OCI-LY1 (cell line): ENCODE results near the gene TNFRSF1B.

Experiments used
- H2AFZ ChIP-seq: fragments of 200-600 bp; sonication (generic), shearing (Covaris generic); 2 replicates; pipeline ENCODE4 v1.6.0; 2014; ENCODE audit warnings: antibody characterized with exemption, mild to moderate bottlenecking, low read length
- H3F3A ChIP-seq: fragments of 200-600 bp; sonication (generic), shearing (Covaris generic); 2 replicates; pipeline ENCODE4 v1.6.0; 2014; ENCODE audit warnings: mild to moderate bottlenecking, antibody characterized with exemption, low read length, moderate library complexity; ENCODE audit not compliant: insufficient read depth
- H3K27ac ChIP-seq: fragments of 200-600 bp; sonication (generic); 2 replicates; pipeline ENCODE4 v1.5.1; 2014; ENCODE audit warnings: low read length, mixed run types, mild to moderate bottlenecking, low read depth; ENCODE audit not compliant: poor library complexity, severe bottlenecking
- H3K27me3 ChIP-seq: fragments of 200-600 bp; sonication (generic); 2 replicates; pipeline ENCODE4 v1.6.0; 2014; ENCODE audit warnings: antibody characterized with exemption, mild to moderate bottlenecking, low read length, moderate library complexity; ENCODE audit not compliant: insufficient read depth
- H3K36me3 ChIP-seq: fragments of 200-600 bp; sonication (generic); 2 replicates; pipeline ENCODE4 v1.6.1; 2014; ENCODE audit warnings: mild to moderate bottlenecking, antibody characterized with exemption, low read length, moderate library complexity, mixed read lengths; ENCODE audit not compliant: insufficient read depth
- H3K4me1 ChIP-seq: fragments of 200-600 bp; sonication (generic); 2 replicates; pipeline ENCODE4 v1.5.1; 2014; ENCODE audit warnings: mild to moderate bottlenecking, low read length, moderate library complexity; ENCODE audit not compliant: insufficient read depth, severe bottlenecking
- H3K4me2 ChIP-seq: fragments of 200-600 bp; sonication (generic), shearing (Covaris generic); 2 replicates; pipeline ENCODE4 v1.6.1; 2014; ENCODE audit warnings: low read length
- H3K4me3 ChIP-seq: fragments of 200-600 bp; sonication (generic); 2 replicates; pipeline ENCODE4 v1.5.1; 2014; ENCODE audit warnings: low read length, low read depth, mild to moderate bottlenecking, mixed read lengths; ENCODE audit not compliant: poor library complexity, severe bottlenecking
- H3K79me2 ChIP-seq: fragments of 200-600 bp; shearing (Covaris generic); 2 replicates; pipeline ENCODE4 v1.6.1; 2016; ENCODE audit warnings: mixed run types, low read length, mixed read lengths; ENCODE audit not compliant: insufficient read depth
- H3K9ac ChIP-seq: fragments of 200-600 bp; sonication (generic), shearing (Covaris generic); 2 replicates; pipeline ENCODE4 v1.6.1; 2014; ENCODE audit warnings: mild to moderate bottlenecking, low read length, mixed read lengths
- H3K9me2 ChIP-seq: fragments of 200-600 bp; sonication (generic), shearing (Covaris generic); 2 replicates; pipeline ENCODE4 v1.6.1; 2014; ENCODE audit warnings: low read depth, mild to moderate bottlenecking, low read length, mixed read lengths
- H3K9me3 ChIP-seq: fragments of 200-600 bp; shearing (Covaris generic); 2 replicates; pipeline ENCODE4 v1.6.1; 2014; ENCODE audit warnings: low read length, mixed read lengths
- H4K20me1 ChIP-seq: fragments of 200-600 bp; sonication (generic), shearing (Covaris generic); 2 replicates; pipeline ENCODE4 v1.6.0; 2016; ENCODE audit warnings: mild to moderate bottlenecking, low read length; ENCODE audit not compliant: insufficient read depth
- EZH2 ChIP-seq: fragments of 200-600 bp; sonication (generic), shearing (Covaris generic); IDR thresholded peaks from 2 replicates; pipeline ENCODE4 v1.8.0; 2017; ENCODE audit warnings: borderline replicate concordance, mixed run types, mild to moderate bottlenecking, antibody characterized with exemption, low read length, moderate library complexity, mixed read lengths
- TF ChIP-seq, protein P1 (sequence below): fragments of 200-600 bp; sonication (generic), shearing (Covaris generic); IDR thresholded peaks from 2 replicates; pipeline ENCODE4 v1.5.1; 2017; ENCODE audit warnings: mild to moderate bottlenecking, antibody characterized with exemption, low read length, moderate library complexity, mixed read lengths

TNFRSF1B gene

DNA sequence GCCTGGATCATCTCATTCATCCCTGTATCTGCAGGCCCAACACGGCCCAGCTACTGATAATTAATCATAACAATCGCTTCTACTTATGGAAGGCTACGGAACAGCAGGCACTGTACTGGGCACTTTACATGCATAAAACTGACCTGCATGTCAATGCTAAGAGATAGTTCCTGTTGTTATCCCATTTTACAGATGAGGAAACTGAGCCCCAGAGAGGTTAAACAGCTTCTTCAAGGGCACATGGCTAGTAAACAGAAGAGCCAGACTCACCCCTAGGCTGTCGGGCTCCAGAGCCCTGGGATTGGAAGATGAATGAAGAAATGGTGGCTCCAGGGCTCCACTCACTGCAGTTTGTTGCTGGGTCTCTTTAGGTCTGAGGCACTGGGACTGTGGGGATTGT lies 35.8 kb downstream of the TNFRSF1B start:
- Histone ChIP-seq H3F3A (no peaks in the 10 kb centered on the region), H3K9me3 (no peaks in the 10 kb centered on the region), H3K4me3 (no peak overlapping the region), H3K4me2 (no peak overlapping the region), H2AFZ (no peak overlapping the region), H3K36me3 (no peaks in the 10 kb centered on the region), H4K20me1 (no peaks in the 10 kb centered on the region), H3K9me2 (no peaks in the 10 kb centered on the region), H3K79me2 (no peaks in the 10 kb centered on the region), H3K27ac (no peak overlapping the region), H3K9ac (no peak overlapping the region), H3K27me3 (no peaks in the 10 kb centered on the region), H3K4me1 (no peaks in the 10 kb centered on the region)
- no peak for TF ChIP-seq EZH2
- TF ChIP-seq, protein P1, sequence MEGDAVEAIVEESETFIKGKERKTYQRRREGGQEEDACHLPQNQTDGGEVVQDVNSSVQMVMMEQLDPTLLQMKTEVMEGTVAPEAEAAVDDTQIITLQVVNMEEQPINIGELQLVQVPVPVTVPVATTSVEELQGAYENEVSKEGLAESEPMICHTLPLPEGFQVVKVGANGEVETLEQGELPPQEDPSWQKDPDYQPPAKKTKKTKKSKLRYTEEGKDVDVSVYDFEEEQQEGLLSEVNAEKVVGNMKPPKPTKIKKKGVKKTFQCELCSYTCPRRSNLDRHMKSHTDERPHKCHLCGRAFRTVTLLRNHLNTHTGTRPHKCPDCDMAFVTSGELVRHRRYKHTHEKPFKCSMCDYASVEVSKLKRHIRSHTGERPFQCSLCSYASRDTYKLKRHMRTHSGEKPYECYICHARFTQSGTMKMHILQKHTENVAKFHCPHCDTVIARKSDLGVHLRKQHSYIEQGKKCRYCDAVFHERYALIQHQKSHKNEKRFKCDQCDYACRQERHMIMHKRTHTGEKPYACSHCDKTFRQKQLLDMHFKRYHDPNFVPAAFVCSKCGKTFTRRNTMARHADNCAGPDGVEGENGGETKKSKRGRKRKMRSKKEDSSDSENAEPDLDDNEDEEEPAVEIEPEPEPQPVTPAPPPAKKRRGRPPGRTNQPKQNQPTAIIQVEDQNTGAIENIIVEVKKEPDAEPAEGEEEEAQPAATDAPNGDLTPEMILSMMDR = no peak

DNA sequence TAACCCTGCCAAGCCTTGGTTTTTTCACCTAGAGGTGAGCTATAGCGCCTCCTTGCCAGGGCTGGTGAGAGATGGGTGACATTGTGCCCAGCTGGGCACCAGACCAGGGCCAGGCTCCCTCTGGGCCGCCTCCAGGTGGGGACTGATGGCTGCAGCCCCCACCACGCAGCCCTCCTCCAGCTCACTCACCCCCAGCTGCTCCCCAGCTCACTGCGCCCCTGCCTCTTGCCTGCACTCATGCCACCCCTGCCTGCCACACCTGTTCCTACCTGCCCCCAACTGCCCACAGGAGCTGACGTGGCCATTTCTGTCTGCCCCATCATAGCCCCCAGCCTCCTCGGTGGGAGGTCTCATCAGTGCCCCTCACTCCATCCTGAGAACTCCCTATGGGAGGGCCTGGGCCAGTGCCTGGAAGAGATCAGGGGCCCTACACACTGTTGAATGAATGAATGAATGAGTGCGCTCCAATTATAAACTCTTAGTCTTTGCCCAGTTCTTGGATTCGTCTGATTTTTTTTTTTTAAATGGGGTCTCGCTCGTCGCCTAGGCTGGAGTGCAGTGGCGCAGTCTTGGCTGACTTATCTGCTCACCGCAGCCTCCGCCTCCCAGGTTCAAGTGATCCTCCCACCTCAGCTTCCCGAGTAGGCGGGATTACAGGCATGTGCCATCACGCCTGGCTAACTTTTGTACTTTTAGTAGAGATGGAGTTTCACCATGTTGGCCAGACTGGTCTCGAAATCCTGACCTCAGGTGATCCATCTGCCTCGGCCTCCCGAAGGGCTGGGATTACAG lies 36.6 kb downstream of the TNFRSF1B start:
- Histone ChIP-seq H3K36me3 (no peaks in the 10 kb centered on the region), H3K27me3 (no peaks in the 10 kb centered on the region), H3K4me3 (no peak overlapping the region), H3K27ac (no peak overlapping the region), H3F3A (no peaks in the 10 kb centered on the region), H3K9me2 (no peaks in the 10 kb centered on the region), H3K4me2 (no peak overlapping the region), H3K9me3 (no peaks in the 10 kb centered on the region), H2AFZ (no peak overlapping the region), H3K79me2 (no peaks in the 10 kb centered on the region), H3K4me1 (no peaks in the 10 kb centered on the region), H3K9ac (no peak overlapping the region), H4K20me1 (no peaks in the 10 kb centered on the region)
- no peak for TF ChIP-seq EZH2

DNA sequence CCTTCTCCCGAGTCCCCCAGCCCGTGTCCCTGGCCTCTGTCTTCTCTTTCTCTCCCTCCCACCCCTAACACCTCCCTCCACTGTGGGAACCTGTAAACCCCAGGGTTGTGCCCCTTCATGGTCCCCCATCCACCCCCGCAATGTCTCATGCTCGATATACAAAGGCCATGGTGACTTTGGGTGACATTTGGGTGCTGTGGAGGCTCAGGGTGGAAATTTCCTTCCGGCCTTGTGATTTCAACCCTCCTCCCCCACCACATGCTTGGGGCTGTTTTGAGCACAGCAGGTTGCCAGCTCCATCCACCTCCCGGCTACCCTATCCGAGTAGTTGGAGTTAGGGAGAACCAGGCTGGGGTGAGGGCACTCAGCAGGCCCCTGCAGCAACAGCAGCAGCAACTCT lies 37.3 kb downstream of the TNFRSF1B start:
- Histone ChIP-seq H4K20me1 (no peaks in the 10 kb centered on the region), H3K9me2 (no peaks in the 10 kb centered on the region), H3K4me2 (no peak overlapping the region), H3F3A (no peaks in the 10 kb centered on the region), H3K4me3 (no peak overlapping the region), H3K9me3 (no peaks in the 10 kb centered on the region), H3K4me1 (no peaks in the 10 kb centered on the region), H3K36me3 (no peaks in the 10 kb centered on the region), H2AFZ (no peak overlapping the region), H3K27ac (no peak overlapping the region), H3K79me2 (no peaks in the 10 kb centered on the region), H3K27me3 (no peaks in the 10 kb centered on the region), H3K9ac (no peak overlapping the region)
- TF ChIP-seq, protein P1 = no peak
- no peak for TF ChIP-seq EZH2
